ENCODE measurements around the gene AUTS2. TPM values are rescaled to one million over a fixed set of nuclear protein-coding genes. Genes with fewer than 3 reads are reported as not detected.

AUTS2 gene
- total RNA-seq, 1 experiment from 2014 or later, result 256 TPM

- Histone ChIP-seq H3K27ac (ENCODE audit: insufficient read length, low read depth, low read length) (no peak overlapping the region), H2BK5ac (ENCODE audit: insufficient read length, low read length) (no peak overlapping the region), H3K23me2 (ENCODE audit: insufficient read length, low read depth, low read length, poor library complexity, severe bottlenecking) (no peaks in the 10 kb centered on the region), H2BK120ac (ENCODE audit: low read depth, low read length, poor library complexity, severe bottlenecking) (no peak overlapping the region), H3K18ac (ENCODE audit: insufficient read length, low read depth, low read length) (no peak overlapping the region), H3K79me2 (ENCODE audit: insufficient read depth, low read length) (no peaks in the 10 kb centered on the region), H3K27me3 (ENCODE audit: insufficient read depth, low read length) (peaks cover 85% of the 10 kb centered on the region), H2AFZ (ENCODE audit: low read length) (no peak overlapping the region), H3K4me2 (ENCODE audit: insufficient read depth, insufficient read length, low read length) (no peak overlapping the region), H2BK15ac (ENCODE audit: low read depth, low read length) (no peak overlapping the region), H3K4ac (ENCODE audit: low read depth, low read length) (no peak overlapping the region), H2BK20ac (ENCODE audit: low read depth, low read length, poor library complexity, severe bottlenecking) (no peak overlapping the region), H4K5ac (ENCODE audit: insufficient read length, low read depth, low read length) (no peak overlapping the region), H3K79me1 (ENCODE audit: insufficient read depth, low read depth, low read length, poor library complexity, severe bottlenecking) (no peaks in the 10 kb centered on the region), H2AK5ac (ENCODE audit: insufficient read length, low read length) (no peak overlapping the region), H4K91ac (ENCODE audit: insufficient read length, low read depth, low read length) (no peak overlapping the region), H3K23ac (ENCODE audit: insufficient read length, low read depth, low read length) (no peak overlapping the region), H4K20me1 (ENCODE audit: control insufficient read depth, insufficient read depth, insufficient read length) (peaks cover 4% of the 10 kb centered on the region), H3K4me1 (ENCODE audit: insufficient read depth, low read length) (no peaks in the 10 kb centered on the region), H2BK12ac (ENCODE audit: insufficient read length, low read depth, low read length) (no peak overlapping the region), H3K14ac (ENCODE audit: insufficient read depth, low read length) (no peak overlapping the region), H3K9ac (ENCODE audit: extremely low read depth, insufficient read length, low read length) (no peak overlapping the region), H3K9me3 (ENCODE audit: control insufficient read depth, low read depth, low read length) (no peaks in the 10 kb centered on the region), H3T11ph (ENCODE audit: low read length) (no peak overlapping the region), H4K8ac (replicated peaks; ENCODE audit: insufficient read length, low read depth, low read length) (no peak overlapping the region), H3K56ac (ENCODE audit: insufficient read length, low read depth, low read length) (no peak overlapping the region)
- no peaks in the 10 kb centered on the region; a peak in 2 of 5 replicates for H3K9me3 Mint-ChIP-seq
- peaks cover 100% of the 10 kb centered on the region for H3K27me3 Mint-ChIP-seq (ENCODE audit: low read depth)
- H3K27ac Mint-ChIP-seq, result no peak overlapping the region
- H3K36me3 Mint-ChIP-seq (ENCODE audit: insufficient read depth in 1 of 3, low read depth in 3 of 3), result no peaks in the 10 kb centered on the region; a peak in 1 of 7 replicates
- TF ChIP-seq CTCF (conservative IDR thresholded peaks at IDR 0.05), result no peak
- no peak for DNase-seq
- no peak overlapping the region for H3K4me3 Mint-ChIP-seq
- WGBS (ENCODE audit: extremely low coverage, insufficient read length, low lambda C conversion rate), result no CpG with 5 or more reads among the region's 1 CpG
- H3K4me1 Mint-ChIP-seq, result peaks cover 34 to 36% of the 10 kb centered on the region in 2 experiments
Observed at GRCh38 chr7:69619054-69619453, 20.8 kb downstream of the AUTS2 start.

All from H9 (cell line).